Naive thymus-derived CD4-positive, alpha-beta T cell (primary cell): ENCODE results near the gene CTNNAL1. TPM values are rescaled to one million over a fixed set of nuclear protein-coding genes. Genes with fewer than 3 reads are reported as not detected.
"Not testable (repeated sequence)": the region's sequence is repeated elsewhere in the genome, so short reads cannot be mapped to it uniquely, and the experiment has no call there.

ENCODE experiments used
- ATAC-seq: fragments of 150-1000 bp; cut with Tn5 transposase; 2 replicates; pipeline ENCODE4 v1.10.0; 2021; ENCODE audit warnings: mild to moderate bottlenecking, moderate library complexity
- CTCF ChIA-PET: fragments of 350-600 bp; sonication (Branson Sonifier 250); formaldehyde crosslinking; loops from one replicate; lab custom pipeline; 2021; ENCODE audit warnings: antibody characterized with exemption; lab: Charles Lee
- POLR2A ChIA-PET: fragments of 350-600 bp; sonication (Branson Sonifier 250); formaldehyde crosslinking; loops from one replicate; lab custom pipeline; 2021; ENCODE audit warnings: antibody characterized with exemption, inconsistent platforms; lab: Charles Lee
- DNase-seq, 9 donors: peaks; one replicate each; pipeline versions ENCODE4 v3.0.0 to v3.0.0-alpha.2; 2020 to 2022; ENCODE audit warnings: mixed read lengths in 1 of 9
- H3K27ac ChIP-seq: one replicate; pipeline ENCODE4 v1.7.0; 2013; ENCODE audit warnings: mild to moderate bottlenecking, low read depth, low read length, moderate library complexity
- H3K27me3 ChIP-seq, 2 donors: one replicate each; pipeline ENCODE4 v1.7.0; 2013; ENCODE audit warnings: low read length in 2 of 2, mild to moderate bottlenecking in 2 of 2, moderate library complexity in 2 of 2; ENCODE audit not compliant: control insufficient read depth in 2 of 2, insufficient read depth in 2 of 2
- H3K36me3 ChIP-seq, 3 experiments: 1 replicate in 2 of 3; 2 replicates in 1 of 3; pipeline ENCODE4 v1.7.0; 2013; ENCODE audit warnings: low read length in 3 of 3, mild to moderate bottlenecking in 3 of 3, moderate library complexity in 1 of 3; ENCODE audit not compliant: insufficient read depth in 3 of 3, control insufficient read depth in 2 of 3
- H3K4me1 ChIP-seq, 2 donors: one replicate each; pipeline ENCODE4 v1.7.0; 2013; ENCODE audit warnings: low read length in 2 of 2, mild to moderate bottlenecking in 2 of 2, moderate library complexity in 1 of 2; ENCODE audit not compliant: control insufficient read depth in 2 of 2, insufficient read depth in 2 of 2
- H3K4me3 ChIP-seq: 2 replicates; pipeline ENCODE4 v1.7.0; 2013; ENCODE audit warnings: mild to moderate bottlenecking, low read length
- H3K9me3 ChIP-seq, 3 experiments: 1 replicate in 2 of 3; 2 replicates in 1 of 3; pipeline ENCODE4 v1.7.0; 2013; ENCODE audit warnings: low read length in 3 of 3; ENCODE audit not compliant: control insufficient read depth in 2 of 3
- H3K27ac Mint-ChIP-seq, 9 donors: one replicate each; pipeline ENCODE4 v1.8.0; 2020 to 2022; ENCODE audit warnings: mixed read lengths in 9 of 9, mild to moderate bottlenecking in 8 of 9, moderate library complexity in 5 of 9, inconsistent platforms in 2 of 9
- H3K27me3 Mint-ChIP-seq, 5 donors: one replicate each; pipeline ENCODE4 v1.8.0; 2021 to 2022; ENCODE audit warnings: mixed read lengths in 5 of 5, mild to moderate bottlenecking in 1 of 5
- H3K36me3 Mint-ChIP-seq, 5 donors: one replicate each; pipeline ENCODE4 v1.8.0; 2020 to 2022; ENCODE audit warnings: mixed read lengths in 5 of 5, mild to moderate bottlenecking in 3 of 5, inconsistent platforms in 1 of 5
- H3K4me1 Mint-ChIP-seq, 7 donors: one replicate each; pipeline ENCODE4 v1.8.0; 2020 to 2022; ENCODE audit warnings: mixed read lengths in 7 of 7, mild to moderate bottlenecking in 3 of 7, inconsistent platforms in 1 of 7
- H3K4me3 Mint-ChIP-seq, 10 donors: one replicate each; pipeline ENCODE4 v1.8.0; 2020 to 2022; ENCODE audit warnings: mild to moderate bottlenecking in 10 of 10, mixed read lengths in 10 of 10, moderate library complexity in 6 of 10, inconsistent platforms in 2 of 10
- H3K9me3 Mint-ChIP-seq, 11 donors: one replicate each; pipeline ENCODE4 v1.8.0; 2020 to 2022; ENCODE audit warnings: mixed read lengths in 11 of 11, mild to moderate bottlenecking in 4 of 11, inconsistent platforms in 1 of 11, moderate library complexity in 1 of 11
- intact Hi-C, 2 donors: fragments of 100-400 bp; cut with micrococcal nuclease; formaldehyde crosslinking; loops; one replicate each; pipeline ENCODE4 v1.15.1; 2023
- polyA plus RNA-seq, 2 donors: library from polyadenylated mRNA; unstranded; fragments of 300-500 nt; fragmentation: Illumina TruSeq; gene quantifications; one replicate each; pipeline ENCODE4 v1.2.3, GENCODE V29; 2021
- total RNA-seq, 6 experiments: library from RNA in 5 of 6; stranded (reverse) in 5 of 6; gene quantifications; 1 replicate in 5 of 6; 2 replicates in 1 of 6; pipeline ENCODE4 v1.2.3 and lab custom pipeline; 2021 to 2026

The CTNNAL1 gene
- total and polyA plus RNA-seq, 7 experiments from 2014 or later = 0.77 to 9.9 (median 1.1) TPM

DNA sequence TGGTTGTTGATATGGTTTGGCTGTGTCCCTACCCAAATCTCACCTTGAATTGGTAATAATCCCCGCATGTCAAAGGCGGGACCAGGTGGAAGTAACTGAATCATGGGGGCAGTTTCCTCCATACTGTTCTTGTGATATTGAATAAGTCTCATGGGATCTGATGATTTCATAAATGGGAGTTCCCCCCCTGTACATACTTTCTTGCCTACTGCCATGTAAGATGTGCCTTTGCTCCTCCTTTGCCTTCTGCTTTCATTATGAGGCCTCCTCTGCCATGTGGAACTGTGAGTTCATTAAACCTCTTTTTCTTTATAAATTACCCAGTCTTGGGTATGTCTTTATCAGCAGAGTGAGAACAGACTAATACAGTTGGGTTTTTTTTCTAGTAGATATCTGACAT, 41.9 kb downstream of the CTNNAL1 start:
- CTCF ChIA-PET = interaction anchor here (0.8 kb wide), 1 partner anchor 17 kb away, joined by 3 read pairs; no protein-coding TSS in a partner anchor
- ATAC-seq, H3K27me3 Mint-ChIP-seq, H3K4me3 ChIP-seq, H3K4me1 ChIP-seq, H3K4me3 Mint-ChIP-seq, POLR2A ChIA-PET, intact Hi-C loops, H3K9me3 ChIP-seq, H3K4me1 Mint-ChIP-seq, H3K36me3 ChIP-seq, DNase-seq, H3K36me3 Mint-ChIP-seq, H3K27ac ChIP-seq, H3K27me3 ChIP-seq: not testable (repeated sequence)
- H3K27ac Mint-ChIP-seq = peak overlapping the region in 1 of 9 donors; percentile 4
- H3K9me3 Mint-ChIP-seq = peaks cover 0 to 14% (median 4%) of the 10 kb centered on the region in 11 donors

DNA sequence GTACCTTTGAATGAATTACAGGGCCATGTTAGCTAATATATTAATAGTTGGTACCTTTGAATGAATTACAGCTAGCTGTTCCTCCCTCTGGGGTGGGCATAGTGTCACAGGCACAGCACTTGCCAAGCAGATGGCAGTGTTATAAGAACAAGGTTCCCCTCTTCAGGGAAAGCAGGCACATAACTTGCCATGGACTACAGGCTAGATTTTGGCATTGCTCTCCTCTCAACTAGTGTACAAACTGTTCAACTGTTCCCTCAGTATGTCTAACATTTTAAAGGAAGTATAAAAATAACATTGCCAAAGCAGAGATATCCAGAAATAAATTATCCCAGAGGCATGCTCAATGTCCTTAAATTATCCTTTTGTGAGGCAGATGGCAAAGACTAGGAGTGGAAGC, 45.4 kb downstream of the CTNNAL1 start:
- no peak overlapping the region for H3K27ac ChIP-seq
- intact Hi-C loops = no loop called here
- H3K36me3 Mint-ChIP-seq = peaks cover 0 to 9% (median 6%) of the 10 kb centered on the region in 5 donors
- no peaks in the 10 kb centered on the region for H3K9me3 ChIP-seq
- H3K27me3 Mint-ChIP-seq = no peaks in the 10 kb centered on the region
- H3K4me1 ChIP-seq = no peaks in the 10 kb centered on the region
- no peak overlapping the region for H3K27ac Mint-ChIP-seq
- no peak overlapping the region for H3K4me3 ChIP-seq
- no peaks in the 10 kb centered on the region for H3K4me1 Mint-ChIP-seq
- ATAC-seq (no peak), DNase-seq (no peak)
- H3K4me3 Mint-ChIP-seq = no peak overlapping the region
- ChIA-PET POLR2A (no interaction called here), CTCF (no interaction called here)
- no peaks in the 10 kb centered on the region for H3K36me3 ChIP-seq
- no peaks in the 10 kb centered on the region for H3K27me3 ChIP-seq
- peaks cover 0 to 14% (median 4%) of the 10 kb centered on the region in 11 donors for H3K9me3 Mint-ChIP-seq

DNA sequence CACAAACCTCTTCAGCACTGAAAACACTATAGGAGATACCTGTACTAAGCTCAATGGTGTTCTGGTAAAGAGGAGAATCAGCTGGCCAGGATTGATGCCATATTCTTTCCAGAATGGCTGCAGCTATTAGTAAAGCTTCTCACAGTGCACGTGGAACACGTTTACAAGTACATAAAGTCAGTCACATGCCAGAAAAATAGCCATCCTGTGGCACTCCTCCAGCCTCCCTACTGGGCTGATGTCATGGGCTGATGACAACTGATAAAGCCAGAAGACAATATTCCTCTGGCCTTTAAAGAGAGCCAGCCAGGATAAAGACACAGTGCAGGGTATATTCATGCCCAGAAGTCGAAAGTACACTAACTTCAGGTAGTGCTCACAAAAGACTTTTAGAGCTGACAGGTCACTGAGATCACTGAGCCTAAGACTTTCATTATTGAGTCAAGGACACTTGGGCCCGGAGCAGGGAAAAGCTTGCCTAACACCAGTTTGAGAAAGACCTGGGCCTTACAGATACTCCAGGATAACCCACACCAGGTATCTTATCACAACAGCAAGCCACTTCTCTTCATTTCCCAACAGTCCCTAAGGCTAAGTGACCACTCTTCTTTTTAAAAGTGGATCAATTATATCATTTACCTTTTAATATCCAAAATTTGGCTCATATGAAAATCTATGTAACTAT, 49.7 kb downstream of the CTNNAL1 start:
- no peaks in the 10 kb centered on the region for H3K9me3 ChIP-seq
- CTCF ChIA-PET = interaction anchor here (0.7 kb wide), 1 partner anchor 266 kb away, joined by 3 read pairs; no protein-coding TSS in a partner anchor
- no peaks in the 10 kb centered on the region for H3K27me3 ChIP-seq
- Mint-ChIP-seq H3K4me1 (no peaks in the 10 kb centered on the region), H3K27me3 (no peaks in the 10 kb centered on the region), H3K4me3 (no peak overlapping the region), H3K9me3 (no peaks in the 10 kb centered on the region), H3K36me3 (no peaks in the 10 kb centered on the region), H3K27ac (no peak overlapping the region)
- no peaks in the 10 kb centered on the region for H3K36me3 ChIP-seq
- no peak overlapping the region for H3K4me3 ChIP-seq
- DNase-seq (no peak), ATAC-seq (no peak)
- POLR2A ChIA-PET = no interaction called here
- no peak overlapping the region for H3K27ac ChIP-seq
- intact Hi-C loops = no loop called here
- no peaks in the 10 kb centered on the region for H3K4me1 ChIP-seq

DNA sequence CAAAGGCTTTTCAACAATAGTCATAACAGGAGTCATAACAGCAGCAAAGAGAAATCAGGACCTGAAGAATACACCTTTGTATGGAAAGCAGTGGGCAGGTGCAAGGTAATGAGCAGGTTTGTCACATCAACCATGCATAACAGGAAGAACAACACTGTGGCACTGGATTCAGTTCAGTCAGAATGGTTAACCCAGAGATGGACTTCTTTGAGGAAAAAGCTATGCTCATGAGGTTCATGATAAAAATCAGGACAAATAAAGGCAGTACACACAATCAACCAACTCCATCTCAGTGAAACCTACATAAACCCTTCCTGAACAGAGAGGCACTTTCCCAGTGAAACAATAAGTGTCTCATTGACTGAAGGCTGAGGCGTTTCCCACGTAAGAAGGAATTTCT, 52.1 kb downstream of the CTNNAL1 start:
- ATAC-seq = no peak
- POLR2A ChIA-PET = no interaction called here
- H3K9me3 Mint-ChIP-seq = no peaks in the 10 kb centered on the region

DNA sequence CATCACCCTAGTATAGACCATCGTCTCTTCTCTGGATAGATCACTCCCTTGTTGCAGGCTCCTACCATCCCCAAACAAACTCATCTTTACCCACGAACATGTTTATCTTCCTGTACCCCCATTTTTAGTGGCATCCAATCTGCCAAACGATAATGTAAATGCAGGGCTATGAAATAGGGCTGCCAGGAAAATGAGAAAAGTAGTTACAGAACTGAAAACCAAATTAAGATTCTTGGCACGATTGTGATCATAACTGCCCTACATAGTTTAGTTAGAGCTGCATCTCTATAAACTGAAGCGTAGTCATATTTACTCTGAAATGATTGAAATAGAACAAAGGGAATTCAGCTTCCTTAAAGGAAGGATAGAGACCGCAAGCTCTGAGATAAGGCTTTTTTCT, 53.0 kb downstream of the CTNNAL1 start:
- no peak overlapping the region for H3K27ac Mint-ChIP-seq
- H3K27me3 Mint-ChIP-seq = no peaks in the 10 kb centered on the region
- H3K9me3 ChIP-seq = no peaks in the 10 kb centered on the region
- H3K4me1 Mint-ChIP-seq = no peaks in the 10 kb centered on the region
- H3K27ac ChIP-seq = no peak overlapping the region
- no peaks in the 10 kb centered on the region for H3K27me3 ChIP-seq
- no peaks in the 10 kb centered on the region for H3K36me3 Mint-ChIP-seq
- H3K9me3 Mint-ChIP-seq = no peaks in the 10 kb centered on the region
- ChIA-PET CTCF (interaction anchor here (0.5 kb wide), 1 partner anchor 84 kb away, joined by 3 read pairs; no protein-coding TSS in a partner anchor), POLR2A (no interaction called here)
- no peak overlapping the region for H3K4me3 Mint-ChIP-seq
- H3K36me3 ChIP-seq = no peaks in the 10 kb centered on the region
- H3K4me3 ChIP-seq = no peak overlapping the region
- no peak for DNase-seq
- no peak for ATAC-seq
- no peaks in the 10 kb centered on the region for H3K4me1 ChIP-seq
- intact Hi-C loops = no loop called here

More for the DNA sequence above, 52.1 kb downstream of the CTNNAL1 start:
- intact Hi-C loops = no loop called here
- Mint-ChIP-seq H3K4me1 (no peaks in the 10 kb centered on the region), H3K36me3 (no peaks in the 10 kb centered on the region), H3K27ac (no peak overlapping the region), H3K27me3 (no peaks in the 10 kb centered on the region), H3K4me3 (no peak overlapping the region)
- Histone ChIP-seq H3K27me3 (no peaks in the 10 kb centered on the region), H3K36me3 (no peaks in the 10 kb centered on the region), H3K4me1 (no peaks in the 10 kb centered on the region), H3K27ac (no peak overlapping the region), H3K9me3 (no peaks in the 10 kb centered on the region), H3K4me3 (no peak overlapping the region)
- CTCF ChIA-PET = no interaction called here
- DNase-seq = no peak

DNA sequence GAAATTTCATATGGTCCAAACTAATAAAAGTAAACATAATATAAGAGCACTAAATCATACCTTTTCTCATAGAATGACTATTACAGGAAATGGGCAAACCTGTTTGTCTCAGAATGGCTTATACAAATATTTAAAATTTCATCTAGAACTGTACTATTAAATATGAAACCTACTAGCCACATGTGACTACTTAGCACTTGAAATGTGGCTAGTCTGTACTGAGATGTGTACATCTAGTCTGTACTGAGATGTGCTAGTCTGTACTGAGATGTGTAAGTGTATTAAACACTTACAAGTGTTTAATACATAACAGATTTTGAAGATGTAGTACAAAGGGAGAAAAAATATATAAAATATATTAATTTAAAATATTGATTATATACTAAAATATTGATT, 56.7 kb downstream of the CTNNAL1 start:
- Histone ChIP-seq H3K4me1 (no peaks in the 10 kb centered on the region), H3K9me3 (no peaks in the 10 kb centered on the region), H3K36me3 (no peaks in the 10 kb centered on the region), H3K27me3 (no peaks in the 10 kb centered on the region), H3K27ac (no peak overlapping the region), H3K4me3 (no peak overlapping the region)
- H3K9me3 Mint-ChIP-seq = no peaks in the 10 kb centered on the region
- H3K27me3 Mint-ChIP-seq = peaks cover 0 to 3% (median 0%) of the 10 kb centered on the region in 5 donors
- no peaks in the 10 kb centered on the region for H3K36me3 Mint-ChIP-seq
- no peak for DNase-seq
- no peaks in the 10 kb centered on the region for H3K4me1 Mint-ChIP-seq
- no peak overlapping the region for H3K27ac Mint-ChIP-seq
- POLR2A ChIA-PET = no interaction called here
- ATAC-seq = no peak
- no peak overlapping the region for H3K4me3 Mint-ChIP-seq
- CTCF ChIA-PET = no interaction called here
- intact Hi-C loops = no loop called here

DNA sequence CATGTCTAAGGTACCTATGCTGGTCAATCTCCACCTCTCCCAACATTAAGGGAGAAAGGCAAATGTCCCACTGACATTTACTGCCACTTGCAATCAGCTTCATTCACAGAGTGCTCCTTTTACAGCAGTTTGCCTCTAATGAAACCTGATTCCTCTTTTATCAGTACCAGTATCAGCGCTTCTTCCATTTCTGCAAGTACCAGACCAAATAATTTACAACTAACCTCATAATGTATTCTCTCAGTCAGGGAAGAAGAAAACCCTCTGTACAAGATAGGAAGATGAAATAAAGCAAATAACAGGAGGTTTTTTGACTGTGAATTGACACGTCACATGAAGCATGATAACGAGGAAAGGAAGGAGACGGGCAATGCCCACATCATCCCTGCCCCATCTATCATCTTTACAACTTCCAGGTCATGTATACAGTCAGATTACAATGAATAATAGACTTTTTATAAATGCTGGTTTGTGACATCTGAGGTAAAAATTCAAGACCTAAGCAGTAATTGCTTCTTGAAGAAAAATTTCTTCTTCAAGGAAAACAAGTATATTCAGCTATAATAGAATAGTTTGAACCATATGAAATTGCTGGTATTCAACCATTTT, 57.2 kb downstream of the CTNNAL1 start:
- Histone ChIP-seq H3K27ac (no peak overlapping the region), H3K9me3 (no peaks in the 10 kb centered on the region), H3K4me3 (no peak overlapping the region), H3K36me3 (no peaks in the 10 kb centered on the region), H3K4me1 (no peaks in the 10 kb centered on the region), H3K27me3 (no peaks in the 10 kb centered on the region)
- intact Hi-C loops = no loop called here
- ATAC-seq (no peak), DNase-seq (no peak)
- no peaks in the 10 kb centered on the region for H3K4me1 Mint-ChIP-seq
- POLR2A ChIA-PET = no interaction called here
- H3K27me3 Mint-ChIP-seq = peaks cover 0 to 3% (median 0%) of the 10 kb centered on the region in 5 donors
- no peak overlapping the region for H3K4me3 Mint-ChIP-seq
- H3K9me3 Mint-ChIP-seq = no peaks in the 10 kb centered on the region
- no peaks in the 10 kb centered on the region for H3K36me3 Mint-ChIP-seq
- CTCF ChIA-PET = no interaction called here
- no peak overlapping the region for H3K27ac Mint-ChIP-seq
